Stimulated activated CD8-positive, alpha-beta memory T cell treated with anti-CD3 and anti-CD28 coated beads, Interleukin-7, amount 100 ng/mL, for 4 hours (primary cell): ENCODE results near the gene ZNF467.
A peak's percentile ranks its signal among the peaks of the same experiment; 100 is the strongest.

Experiments
- DNase-seq, 2 donors: peaks; one replicate each; pipeline ENCODE4 v3.0.0-alpha.2; 2020; ENCODE audit warnings: low read depth in 2 of 2

Gene ZNF467, protein sequence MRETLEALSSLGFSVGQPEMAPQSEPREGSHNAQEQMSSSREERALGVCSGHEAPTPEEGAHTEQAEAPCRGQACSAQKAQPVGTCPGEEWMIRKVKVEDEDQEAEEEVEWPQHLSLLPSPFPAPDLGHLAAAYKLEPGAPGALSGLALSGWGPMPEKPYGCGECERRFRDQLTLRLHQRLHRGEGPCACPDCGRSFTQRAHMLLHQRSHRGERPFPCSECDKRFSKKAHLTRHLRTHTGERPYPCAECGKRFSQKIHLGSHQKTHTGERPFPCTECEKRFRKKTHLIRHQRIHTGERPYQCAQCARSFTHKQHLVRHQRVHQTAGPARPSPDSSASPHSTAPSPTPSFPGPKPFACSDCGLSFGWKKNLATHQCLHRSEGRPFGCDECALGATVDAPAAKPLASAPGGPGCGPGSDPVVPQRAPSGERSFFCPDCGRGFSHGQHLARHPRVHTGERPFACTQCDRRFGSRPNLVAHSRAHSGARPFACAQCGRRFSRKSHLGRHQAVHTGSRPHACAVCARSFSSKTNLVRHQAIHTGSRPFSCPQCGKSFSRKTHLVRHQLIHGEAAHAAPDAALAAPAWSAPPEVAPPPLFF

DNA sequence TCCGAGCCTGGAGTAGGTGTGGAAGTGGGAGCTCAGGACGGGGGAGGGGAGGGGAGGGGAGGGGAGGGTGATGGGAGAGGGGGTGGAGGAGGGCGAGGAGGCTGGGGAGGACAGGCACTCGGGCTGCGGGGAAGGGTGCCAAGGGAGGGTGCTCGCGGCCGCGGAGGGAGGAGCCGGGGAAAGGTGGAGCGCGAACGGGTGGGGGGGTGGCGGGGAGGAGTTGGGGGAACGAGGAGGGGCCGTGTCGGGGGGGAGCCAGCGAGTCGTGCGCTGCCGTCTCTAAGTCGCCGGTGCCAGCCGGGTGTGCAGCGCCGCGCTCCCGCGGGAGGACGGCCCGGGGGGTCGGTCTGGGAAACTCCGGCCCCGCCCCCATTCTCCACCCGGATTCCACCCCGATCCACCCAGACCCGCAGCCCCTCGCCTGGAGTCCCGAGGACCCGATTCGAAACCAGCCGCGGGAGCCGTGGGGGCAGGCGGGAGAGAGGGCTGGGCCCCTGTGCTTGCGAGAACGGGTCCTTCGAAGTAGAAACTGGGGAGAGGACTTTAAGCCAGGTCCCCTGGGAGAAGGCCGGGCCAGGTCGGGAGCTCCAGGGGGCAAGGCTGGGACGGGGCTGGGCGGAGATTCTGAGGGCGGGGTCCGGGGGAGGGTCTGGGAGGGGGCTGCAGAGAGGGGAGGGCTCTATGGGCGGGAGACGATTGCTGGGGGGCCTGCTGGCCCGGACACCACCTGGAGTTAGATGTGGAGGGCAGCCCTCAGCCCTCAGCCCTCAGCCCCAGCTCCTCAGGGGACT, at the start of gene ZNF467:
ZNF467 (minus strand) TSS at position 143 of the 791 bp plus-strand sequence. CDS start 2,556 bp downstream, outside the sequence.
- peak; percentile 4 to 50 for DNase-seq

DNA sequence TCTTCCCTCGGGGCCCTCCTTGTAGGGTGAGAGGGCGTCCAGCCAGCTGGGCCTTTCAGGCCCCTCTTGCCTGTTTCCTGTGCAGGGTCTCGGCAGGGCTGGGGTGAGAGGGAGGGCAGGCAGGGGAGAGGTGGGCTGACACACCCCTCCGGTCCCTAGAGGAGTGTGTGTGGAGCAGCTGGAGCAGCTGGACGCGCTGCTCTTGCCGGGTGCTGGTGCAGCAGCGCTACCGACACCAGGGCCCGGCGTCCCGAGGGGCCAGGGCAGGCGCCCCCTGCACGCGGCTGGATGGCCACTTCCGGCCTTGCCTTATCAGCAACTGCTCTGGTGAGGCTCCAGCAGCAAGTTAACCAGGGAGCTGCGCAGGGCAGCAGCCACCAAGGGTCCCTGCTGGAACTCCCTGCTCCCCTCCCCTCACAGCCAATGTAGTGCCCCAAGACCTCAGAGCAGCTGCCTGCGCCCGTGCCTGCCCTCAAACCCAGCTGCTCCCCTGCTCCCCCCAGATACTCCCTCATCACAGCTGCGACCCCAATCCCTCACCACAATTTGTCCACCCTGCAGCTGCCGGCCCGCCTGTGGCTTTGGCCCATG, 49.1 kb upstream of the ZNF467 start:
- DNase-seq: no peak

DNA sequence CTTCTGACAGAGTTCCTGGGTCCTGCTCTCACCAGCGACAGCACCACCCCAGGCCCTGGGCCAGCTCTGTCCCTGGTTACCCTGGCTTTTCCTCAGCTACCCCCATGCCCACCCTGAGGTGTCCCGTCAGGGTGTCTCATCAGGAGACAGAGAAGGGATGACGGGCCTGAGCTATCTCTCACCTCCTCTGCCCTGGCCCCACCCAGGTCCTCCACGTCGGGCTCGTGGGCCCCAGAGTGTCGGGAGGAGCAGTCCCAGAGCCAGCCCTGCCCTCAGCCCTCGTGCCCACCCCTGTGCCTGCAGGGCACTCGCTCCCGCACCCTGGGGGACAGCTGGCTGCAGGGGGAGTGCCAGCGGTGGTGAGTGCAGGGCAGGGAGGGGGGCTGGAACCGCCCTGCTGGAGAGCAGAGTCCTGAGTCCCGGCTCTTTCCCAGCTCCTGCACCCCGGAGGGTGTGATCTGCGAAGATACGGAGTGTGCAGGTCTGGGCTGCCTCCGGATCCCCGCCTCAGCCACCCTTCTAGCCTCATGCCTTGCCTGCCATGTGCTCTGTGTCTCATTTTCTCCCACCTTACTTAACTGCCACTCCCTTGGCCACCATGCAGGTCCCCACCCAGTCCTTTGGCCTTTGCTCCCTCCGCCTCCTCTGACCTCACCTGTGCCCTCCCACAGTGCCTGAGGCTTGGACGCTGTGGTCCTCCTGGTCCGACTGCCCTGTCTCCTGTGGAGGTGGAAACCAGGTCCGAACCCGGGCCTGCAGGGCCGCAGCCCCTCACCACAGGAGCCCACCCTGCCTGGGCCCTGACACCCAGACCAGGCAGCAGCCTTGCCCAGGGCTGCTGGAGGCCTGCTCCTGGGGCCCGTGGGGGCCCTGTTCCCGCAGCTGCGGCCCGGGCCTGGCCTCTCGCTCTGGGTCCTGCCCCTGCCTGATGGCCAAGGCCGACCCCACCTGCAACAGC, 48.1 kb upstream of the ZNF467 start:
- DNase-seq: no peak

DNA sequence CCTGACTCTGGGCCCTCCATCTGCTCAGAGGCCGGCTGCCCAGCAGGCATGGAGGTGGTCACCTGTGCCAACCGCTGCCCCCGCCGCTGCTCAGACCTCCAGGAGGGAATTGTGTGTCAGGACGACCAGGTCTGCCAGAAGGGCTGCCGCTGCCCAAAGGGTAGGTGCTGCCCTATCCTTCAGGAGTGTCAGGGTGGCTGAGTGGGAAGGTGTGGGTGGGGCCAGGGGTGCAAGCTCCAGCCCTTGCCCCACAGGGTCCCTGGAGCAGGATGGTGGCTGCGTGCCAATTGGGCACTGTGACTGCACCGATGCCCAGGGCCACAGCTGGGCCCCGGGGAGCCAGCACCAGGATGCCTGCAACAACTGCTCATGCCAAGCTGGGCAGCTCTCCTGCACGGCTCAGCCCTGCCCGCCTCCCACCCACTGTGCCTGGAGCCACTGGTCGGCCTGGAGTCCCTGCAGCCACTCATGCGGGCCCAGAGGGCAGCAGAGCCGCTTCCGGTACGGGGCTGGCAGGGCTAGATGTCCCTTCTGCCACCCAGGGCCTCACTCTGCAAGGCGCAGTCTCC, 47.3 kb upstream of the ZNF467 start:
- DNase-seq: no peak

DNA sequence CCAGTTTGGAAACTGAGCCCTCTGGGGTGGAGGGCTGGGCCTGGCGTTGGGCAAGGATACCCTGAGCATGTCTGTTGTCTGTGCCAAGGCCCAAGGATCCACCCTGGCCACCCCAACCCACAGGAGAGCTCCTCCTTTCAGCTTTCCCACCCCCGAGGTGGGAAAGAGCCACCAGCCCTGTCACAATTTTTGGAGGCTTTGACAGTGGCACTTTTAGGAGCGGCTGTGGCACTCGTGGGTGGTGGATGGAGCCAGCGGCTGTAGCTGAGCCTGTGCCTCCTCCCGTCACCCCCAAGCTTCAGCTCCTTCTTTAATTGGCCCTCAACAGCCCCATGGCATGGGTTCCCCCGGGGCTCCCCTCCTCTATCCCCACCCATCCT, 46.6 kb upstream of the ZNF467 start:
- no peak for DNase-seq

DNA sequence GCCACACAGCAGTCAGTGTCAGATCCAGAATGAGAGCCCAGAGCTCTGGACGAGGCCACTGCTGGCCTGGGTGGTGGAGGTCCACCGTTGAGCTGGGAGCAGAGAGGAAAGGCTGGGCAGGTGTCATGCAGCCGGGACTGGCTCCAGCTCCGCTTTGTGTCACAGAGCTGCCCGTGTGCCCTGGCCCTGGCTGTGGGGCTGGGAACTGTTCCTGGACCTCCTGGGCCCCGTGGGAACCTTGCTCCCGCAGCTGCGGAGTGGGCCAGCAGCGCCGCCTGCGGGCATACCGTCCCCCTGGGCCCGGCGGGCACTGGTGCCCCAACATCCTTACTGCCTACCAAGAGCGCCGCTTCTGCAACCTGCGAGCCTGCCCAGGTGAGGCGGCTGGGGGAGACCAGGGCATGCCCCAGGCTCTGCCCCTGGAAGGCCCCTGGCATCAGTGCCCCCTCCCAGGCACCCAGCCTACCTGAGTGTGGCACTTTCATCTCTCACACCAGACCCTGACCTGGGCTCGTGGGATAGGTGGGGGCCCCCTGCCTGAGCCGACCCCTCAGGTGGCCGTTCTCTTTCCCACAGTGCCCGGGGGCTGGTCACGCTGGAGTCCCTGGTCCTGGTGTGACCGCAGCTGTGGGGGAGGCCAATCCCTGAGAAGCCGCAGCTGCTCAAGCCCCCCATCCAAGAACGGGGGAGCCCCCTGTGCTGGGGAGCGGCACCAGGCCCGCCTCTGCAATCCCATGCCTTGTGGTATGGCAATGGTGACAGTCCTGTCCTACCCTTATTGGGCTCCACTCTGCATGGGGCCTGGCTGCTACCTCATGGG, 46.0 kb upstream of the ZNF467 start:
- DNase-seq: no peak

DNA sequence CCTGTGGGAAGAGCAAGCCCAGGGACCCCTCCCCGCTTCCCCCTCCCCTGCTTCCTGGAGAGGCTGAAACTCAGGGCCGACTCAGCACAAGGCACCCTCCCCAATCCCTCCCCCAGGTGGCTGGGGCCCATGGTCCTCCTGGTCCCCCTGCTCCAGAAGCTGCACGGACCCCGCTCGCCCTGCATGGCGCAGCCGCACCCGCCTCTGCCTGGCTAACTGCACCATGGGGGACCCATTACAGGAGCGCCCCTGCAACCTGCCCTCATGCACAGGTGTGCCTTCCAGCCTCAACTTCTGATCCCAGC, 45.1 kb upstream of the ZNF467 start:
- no peak for DNase-seq

DNA sequence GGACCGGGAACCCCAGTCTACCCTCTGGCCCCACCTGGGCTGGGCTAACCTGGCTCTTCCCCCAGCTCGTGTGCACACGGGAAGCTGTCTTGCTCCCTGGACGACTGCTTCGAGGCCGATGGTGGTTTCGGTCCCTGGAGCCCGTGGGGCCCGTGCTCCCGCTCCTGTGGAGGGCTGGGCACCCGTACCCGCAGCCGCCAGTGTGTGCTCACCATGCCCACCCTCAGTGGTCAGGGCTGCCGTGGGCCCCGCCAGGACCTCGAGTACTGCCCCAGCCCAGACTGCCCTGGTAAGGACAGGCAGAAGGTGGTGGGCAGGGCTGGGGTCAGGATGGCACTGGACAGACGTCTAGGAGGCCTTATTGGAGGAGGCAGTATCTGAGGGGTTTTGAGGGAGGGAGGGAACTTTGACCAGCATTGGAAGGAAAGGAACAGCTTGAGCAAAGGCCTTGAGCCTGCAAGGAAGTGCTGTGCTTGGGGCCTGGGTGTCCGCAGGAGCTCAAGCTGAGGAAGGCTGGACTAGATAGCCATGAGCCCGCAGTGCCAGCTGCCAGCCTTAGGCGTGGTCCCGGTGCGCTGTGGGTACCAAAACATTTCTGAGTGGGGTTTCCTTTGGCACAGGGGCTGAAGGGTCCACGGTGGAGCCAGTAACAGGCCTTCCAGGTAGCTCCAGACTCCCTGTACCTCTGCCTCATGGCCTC, 44.6 kb upstream of the ZNF467 start:
- no peak for DNase-seq

DNA sequence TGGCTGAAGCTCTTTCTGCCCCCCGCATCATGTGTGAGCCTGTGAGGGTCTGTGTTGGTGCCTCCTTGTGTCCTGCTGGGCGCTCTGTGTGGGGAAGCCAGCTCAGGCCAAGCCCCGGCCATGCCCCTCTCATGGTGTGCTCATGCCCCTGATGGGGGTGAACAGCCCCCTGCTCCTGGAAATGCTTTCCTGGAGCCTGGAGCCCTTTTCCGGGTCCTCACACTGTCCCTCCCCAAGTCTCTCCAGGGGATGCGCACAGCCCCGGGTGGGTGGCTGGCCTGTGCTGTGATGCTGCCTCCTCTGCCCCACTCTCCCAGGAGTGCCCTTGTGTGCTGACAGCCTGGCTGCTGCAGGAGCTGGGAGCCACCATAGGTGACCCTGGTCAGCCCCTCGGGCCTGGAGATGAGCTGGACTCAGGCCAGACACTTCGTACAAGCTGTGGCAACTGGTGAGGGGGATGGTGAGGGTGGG, 43.9 kb upstream of the ZNF467 start:
- DNase-seq: no peak

DNA sequence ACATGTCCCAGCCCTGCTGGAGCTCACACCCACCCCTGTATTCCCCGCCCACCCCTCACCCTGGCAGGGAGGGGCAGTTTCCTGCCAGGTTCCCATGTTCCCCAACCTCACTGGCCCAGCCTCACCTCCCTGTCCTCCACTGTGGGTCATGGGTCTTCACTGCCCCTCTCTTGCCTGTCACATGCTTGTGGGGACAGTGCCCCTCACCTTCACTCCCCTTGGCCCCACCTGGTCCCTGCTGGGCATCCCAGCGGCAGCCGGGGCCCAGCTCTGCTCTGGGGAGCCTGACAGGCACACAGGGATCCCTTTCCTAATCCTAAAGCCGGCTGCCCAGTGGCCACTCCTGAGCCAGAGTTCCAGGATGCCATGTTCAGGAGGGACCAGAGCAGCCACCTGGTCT, 43.4 kb upstream of the ZNF467 start:
- DNase-seq: no peak

DNA sequence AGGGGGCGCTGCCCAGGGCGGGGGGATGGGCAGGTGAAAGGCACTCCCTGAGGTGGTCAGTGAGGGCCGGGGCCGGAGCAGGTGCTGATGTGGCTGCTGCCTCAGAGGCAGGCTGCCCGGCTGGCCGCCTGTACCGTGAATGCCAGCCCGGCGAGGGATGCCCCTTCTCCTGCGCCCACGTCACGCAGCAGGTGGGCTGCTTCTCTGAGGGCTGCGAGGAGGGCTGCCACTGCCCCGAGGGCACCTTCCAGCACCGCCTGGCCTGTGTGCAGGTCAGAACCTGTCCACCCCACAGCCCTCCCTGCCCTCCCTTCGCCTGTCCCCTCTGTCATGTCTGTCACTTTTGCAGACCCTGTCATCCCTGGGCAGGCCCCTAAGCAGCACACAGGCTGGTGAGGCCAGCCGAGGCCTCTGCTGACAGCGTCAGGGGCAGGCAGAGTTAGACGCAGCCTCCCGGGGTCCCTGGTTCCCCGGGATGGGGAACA, 42.9 kb upstream of the ZNF467 start:
- DNase-seq: no peak

DNA sequence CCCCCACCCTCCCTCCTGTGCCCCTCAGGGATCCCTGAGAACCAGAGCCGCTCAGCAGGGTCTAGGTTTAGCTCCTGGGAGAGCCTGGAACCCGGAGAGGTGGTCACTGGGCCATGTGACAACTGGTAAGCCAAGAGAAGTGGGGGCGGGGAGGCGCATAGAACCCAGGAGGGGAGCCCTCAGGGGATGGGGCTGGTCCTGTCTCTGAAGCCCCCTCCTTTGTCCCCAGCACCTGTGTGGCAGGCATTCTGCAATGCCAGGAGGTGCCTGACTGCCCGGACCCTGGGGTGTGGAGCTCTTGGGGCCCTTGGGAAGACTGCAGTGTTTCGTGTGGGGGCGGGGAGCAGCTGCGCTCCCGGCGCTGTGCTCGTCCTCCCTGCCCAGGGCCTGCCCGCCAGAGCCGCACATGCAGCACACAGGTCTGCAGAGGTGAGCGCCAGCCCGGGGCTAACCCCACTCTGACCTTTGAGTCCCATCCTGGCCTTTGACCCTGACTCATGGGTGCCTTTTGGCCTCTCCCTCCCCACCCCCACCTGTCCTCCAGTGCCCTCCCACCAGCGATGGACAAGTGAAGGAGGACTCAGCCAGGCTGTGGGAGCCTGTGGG, 42.4 kb upstream of the ZNF467 start:
- DNase-seq: no peak

DNA sequence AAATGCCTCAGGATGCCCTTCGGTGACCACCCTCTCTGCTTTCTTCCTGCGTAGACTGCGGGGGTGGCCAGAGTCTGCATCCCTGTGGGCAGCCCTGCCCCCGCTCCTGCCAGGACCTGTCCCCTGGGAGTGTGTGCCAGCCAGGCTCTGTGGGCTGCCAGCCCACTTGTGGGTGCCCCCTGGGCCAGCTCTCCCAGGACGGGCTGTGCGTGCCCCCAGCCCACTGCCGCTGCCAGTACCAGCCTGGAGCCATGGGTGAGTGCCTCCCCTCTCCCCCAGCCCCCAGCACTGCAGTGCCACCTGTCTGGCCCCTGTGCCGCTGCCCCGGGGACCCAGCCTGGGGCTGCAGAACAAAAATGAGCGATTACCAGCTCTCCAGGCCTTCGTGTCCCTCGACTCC, 41.7 kb upstream of the ZNF467 start:
- DNase-seq: no peak

DNA sequence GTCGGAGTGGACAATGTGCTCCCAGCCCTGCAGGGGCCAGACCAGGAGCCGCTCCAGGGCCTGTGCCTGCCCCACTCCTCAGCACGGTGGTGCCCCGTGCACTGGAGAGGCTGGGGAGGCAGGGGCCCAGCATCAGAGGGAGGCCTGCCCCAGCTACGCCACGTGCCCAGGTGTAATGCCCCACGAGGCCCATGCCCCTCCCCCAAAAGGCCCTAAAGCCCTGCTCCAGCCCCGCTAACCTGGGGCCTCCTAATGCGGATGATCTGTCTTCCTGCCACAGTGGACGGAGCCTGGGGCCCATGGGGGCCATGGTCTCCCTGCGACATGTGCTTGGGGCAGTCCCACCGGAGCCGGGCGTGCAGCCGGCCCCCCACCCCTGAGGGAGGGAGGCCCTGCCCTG, 41.1 kb upstream of the ZNF467 start:
- DNase-seq: no peak

DNA sequence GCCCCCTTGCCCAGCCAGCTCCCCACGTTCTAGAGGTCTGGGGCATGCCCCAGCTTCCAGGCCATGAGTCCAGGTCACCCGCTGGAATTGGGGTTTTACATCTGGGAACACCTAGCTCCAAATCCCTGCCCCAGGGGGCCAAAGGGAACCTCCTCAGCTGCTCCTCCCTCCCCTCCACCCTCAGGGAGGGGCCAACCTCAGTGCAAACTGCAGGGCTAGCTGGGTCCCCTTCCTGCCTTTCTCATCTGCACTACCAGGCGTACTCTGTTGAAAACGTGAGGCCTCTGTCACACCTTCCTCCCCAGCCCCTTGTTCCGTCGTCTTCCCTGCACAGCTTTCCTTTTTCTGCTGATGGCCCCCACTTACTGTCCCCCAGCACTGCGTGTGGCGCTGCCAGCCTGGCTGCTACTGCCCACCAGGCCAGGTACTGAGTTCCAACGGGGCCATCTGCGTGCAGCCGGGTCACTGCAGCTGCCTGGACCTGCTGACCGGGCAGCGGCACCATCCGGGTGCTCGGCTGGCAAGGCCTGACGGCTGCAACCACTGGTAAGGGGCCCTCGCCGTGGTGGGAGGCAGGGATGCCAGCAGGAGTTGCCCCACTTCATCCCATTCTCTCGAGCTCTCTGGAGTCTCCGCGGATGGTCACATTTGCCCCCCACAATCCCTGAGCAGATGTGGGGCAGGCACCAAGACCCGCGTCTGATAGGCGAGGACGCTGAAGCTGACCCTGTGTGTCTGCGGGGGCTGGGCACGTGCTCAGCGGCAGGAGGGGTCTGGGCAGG, 40.1 kb upstream of the ZNF467 start:
- DNase-seq: no peak

DNA sequence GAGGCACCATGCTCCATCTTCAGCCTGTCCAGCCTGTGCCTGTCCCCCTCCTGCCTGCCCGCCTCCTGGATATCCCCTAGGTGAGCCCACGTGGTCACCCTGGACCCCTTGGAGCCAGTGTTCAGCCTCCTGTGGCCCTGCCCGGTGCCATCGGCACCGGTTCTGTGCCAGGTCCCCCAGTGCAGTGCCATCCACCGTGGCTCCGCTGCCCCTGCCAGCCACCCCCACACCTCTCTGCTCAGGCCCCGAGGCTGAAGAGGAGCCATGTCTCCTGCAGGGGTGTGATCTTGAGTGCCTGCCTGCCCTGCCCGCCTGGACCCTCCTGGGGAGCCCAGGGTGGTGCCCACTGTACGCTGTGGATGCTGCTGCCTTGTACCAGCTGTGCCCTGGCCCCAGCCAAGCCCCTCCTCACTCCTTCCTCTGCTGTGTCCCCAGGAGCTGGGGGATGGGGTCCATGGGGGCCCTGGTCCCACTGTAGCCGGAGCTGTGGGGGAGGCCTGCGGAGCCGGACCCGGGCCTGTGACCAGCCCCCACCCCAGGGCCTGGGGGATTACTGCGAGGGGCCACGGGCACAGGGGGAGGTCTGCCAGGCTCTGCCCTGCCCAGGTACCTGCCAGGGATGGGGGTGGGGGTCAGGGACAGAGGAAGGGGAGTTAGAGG, 38.6 kb upstream of the ZNF467 start:
- DNase-seq: no peak

DNA sequence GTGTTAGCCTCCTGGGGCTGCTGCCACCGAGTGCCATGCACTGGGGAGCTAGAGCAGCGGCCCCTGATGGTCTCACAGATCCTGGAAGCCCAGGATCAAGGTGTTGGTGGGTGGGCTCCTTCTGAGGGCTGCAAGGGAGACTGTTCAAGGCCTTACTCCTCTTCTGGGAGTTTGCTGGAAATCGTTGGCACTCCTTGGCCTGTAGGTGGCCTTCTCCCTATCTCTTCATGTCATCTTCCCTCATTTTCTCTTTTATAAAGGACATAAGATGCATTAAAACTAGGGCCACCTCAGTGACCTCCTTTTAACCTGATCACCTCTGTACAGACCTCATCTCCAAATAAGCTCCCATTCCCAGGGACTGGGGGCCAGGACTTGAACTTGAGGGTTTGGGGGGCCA, 37.8 kb upstream of the ZNF467 start:
- DNase-seq: no peak

DNA sequence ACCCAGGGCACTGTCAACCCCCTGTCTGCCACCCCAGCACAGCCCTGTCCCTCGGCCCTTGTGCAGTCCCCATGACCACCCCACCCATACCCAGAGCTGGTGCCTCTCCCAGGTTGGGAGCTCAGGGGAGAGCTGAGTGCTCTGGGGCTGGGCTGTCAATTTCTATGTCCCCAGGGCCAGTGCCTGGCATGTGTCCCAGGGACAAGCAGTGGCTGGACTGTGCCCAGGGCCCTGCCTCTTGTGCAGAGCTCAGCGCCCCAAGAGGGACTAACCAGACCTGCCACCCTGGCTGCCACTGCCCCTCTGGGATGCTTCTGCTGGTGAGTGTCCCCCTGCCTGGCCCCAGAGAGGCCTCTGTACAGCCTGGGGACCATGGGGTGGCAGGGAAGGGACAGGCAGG, 35.8 kb upstream of the ZNF467 start:
- DNase-seq: no peak
